ENCODE results near the gene APBA1. TPM values are rescaled to one million over a fixed set of nuclear protein-coding genes. Genes with fewer than 3 reads are reported as not detected.

The APBA1 gene
- total and polyA plus RNA-seq, 4 experiments from 2014 or later: 0.83 to 2.0 (median 0.90) TPM; not detected in 1

GRCh38 chr9:69496846-69497450 lies 175.2 kb downstream of the APBA1 start:
- H3K9me3 ChIP-seq (ENCODE audit: control insufficient read depth in 1 of 2, low read length in 2 of 2): no peaks in the 10 kb centered on the region
- H3K4me3 ChIP-seq (ENCODE audit: low read length in 2 of 2): no peak overlapping the region
- H3K27me3 Mint-ChIP-seq: no peaks in the 10 kb centered on the region
- H3K27me3 ChIP-seq (ENCODE audit: insufficient read depth, low read length): no peaks in the 10 kb centered on the region
- H3K27ac Mint-ChIP-seq: no peak overlapping the region
- intact Hi-C loops (cut with micrococcal nuclease): no loop called here
- H3K4me1 Mint-ChIP-seq: peaks cover 0 to 4% (median 0%) of the 10 kb centered on the region in 4 donors
- CTCF ChIA-PET (ENCODE audit: partially characterized antibody): no interaction called here
- POLR2A ChIA-PET (ENCODE audit: partially characterized antibody): no interaction called here
- H3K9me3 Mint-ChIP-seq: peaks cover 0 to 2% (median under 1%) of the 10 kb centered on the region in 8 donors
- H3K27ac ChIP-seq (ENCODE audit: low read depth, low read length): no peak overlapping the region
- H3K4me3 Mint-ChIP-seq: no peak overlapping the region
- DNase-seq: no peak
- H3K36me3 Mint-ChIP-seq: no peaks in the 10 kb centered on the region
- no peaks in the 10 kb centered on the region for H3K4me1 ChIP-seq (ENCODE audit: insufficient read depth, low read length)
- no peaks in the 10 kb centered on the region for H3K36me3 ChIP-seq (ENCODE audit: insufficient read depth, low read length)

- Histone ChIP-seq H3K4me3 (ENCODE audit: low read length in 2 of 2) (no peak overlapping the region), H3K27ac (ENCODE audit: low read depth, low read length) (no peak overlapping the region), H3K36me3 (ENCODE audit: insufficient read depth, low read length) (no peaks in the 10 kb centered on the region), H3K27me3 (ENCODE audit: insufficient read depth, low read length) (no peaks in the 10 kb centered on the region), H3K4me1 (ENCODE audit: insufficient read depth, low read length) (no peaks in the 10 kb centered on the region), H3K9me3 (ENCODE audit: control insufficient read depth in 1 of 2, low read length in 2 of 2) (no peaks in the 10 kb centered on the region)
- H3K4me3 Mint-ChIP-seq: no peak overlapping the region
- no peak for DNase-seq
- POLR2A ChIA-PET (ENCODE audit: partially characterized antibody): no interaction called here
- peaks cover 0 to 4% (median 0%) of the 10 kb centered on the region in 4 donors for H3K4me1 Mint-ChIP-seq
- H3K9me3 Mint-ChIP-seq: peaks cover 0 to 2% (median 1%) of the 10 kb centered on the region in 8 donors
- intact Hi-C loops (cut with micrococcal nuclease): no loop called here
- no peaks in the 10 kb centered on the region for H3K27me3 Mint-ChIP-seq
- H3K27ac Mint-ChIP-seq: no peak overlapping the region
- no peaks in the 10 kb centered on the region for H3K36me3 Mint-ChIP-seq
- CTCF ChIA-PET (ENCODE audit: partially characterized antibody): no interaction called here
Observed at GRCh38 chr9:69495296-69495695, 176.9 kb downstream of the APBA1 start.

GRCh38 chr9:69494763-69495162 lies 177.4 kb downstream of the APBA1 start:
- peaks cover 0 to 2% (median 1%) of the 10 kb centered on the region in 8 donors for H3K9me3 Mint-ChIP-seq
- Histone ChIP-seq H3K27ac (ENCODE audit: low read depth, low read length) (no peak overlapping the region), H3K36me3 (ENCODE audit: insufficient read depth, low read length) (no peaks in the 10 kb centered on the region), H3K27me3 (ENCODE audit: insufficient read depth, low read length) (no peaks in the 10 kb centered on the region), H3K9me3 (ENCODE audit: control insufficient read depth in 1 of 2, low read length in 2 of 2) (no peaks in the 10 kb centered on the region), H3K4me1 (ENCODE audit: insufficient read depth, low read length) (no peaks in the 10 kb centered on the region), H3K4me3 (ENCODE audit: low read length in 2 of 2) (no peak overlapping the region)
- POLR2A ChIA-PET (ENCODE audit: partially characterized antibody): no interaction called here
- no peaks in the 10 kb centered on the region for H3K27me3 Mint-ChIP-seq
- no peak overlapping the region for H3K4me3 Mint-ChIP-seq
- intact Hi-C loops (cut with micrococcal nuclease): no loop called here
- no peak for DNase-seq
- no peaks in the 10 kb centered on the region for H3K36me3 Mint-ChIP-seq
- CTCF ChIA-PET (ENCODE audit: partially characterized antibody): no interaction called here
- H3K4me1 Mint-ChIP-seq: peaks cover 0 to 4% (median 0%) of the 10 kb centered on the region in 4 donors
- H3K27ac Mint-ChIP-seq: no peak overlapping the region

GRCh38 chr9:69494208-69494607 lies 178.0 kb downstream of the APBA1 start:
- Histone ChIP-seq H3K27me3 (ENCODE audit: insufficient read depth, low read length) (no peaks in the 10 kb centered on the region), H3K9me3 (ENCODE audit: control insufficient read depth in 1 of 2, low read length in 2 of 2) (no peaks in the 10 kb centered on the region), H3K4me1 (ENCODE audit: insufficient read depth, low read length) (no peaks in the 10 kb centered on the region), H3K27ac (ENCODE audit: low read depth, low read length) (no peak overlapping the region), H3K4me3 (ENCODE audit: low read length in 2 of 2) (no peak overlapping the region), H3K36me3 (ENCODE audit: insufficient read depth, low read length) (no peaks in the 10 kb centered on the region)
- ChIA-PET CTCF (ENCODE audit: partially characterized antibody) (no interaction called here), POLR2A (ENCODE audit: partially characterized antibody) (no interaction called here)
- Mint-ChIP-seq H3K4me1 (peaks cover 0 to 4% (median 0%) of the 10 kb centered on the region in 4 donors), H3K27ac (no peak overlapping the region), H3K27me3 (no peaks in the 10 kb centered on the region), H3K36me3 (no peaks in the 10 kb centered on the region), H3K9me3 (peaks cover 0 to 2% (median 1%) of the 10 kb centered on the region in 8 donors), H3K4me3 (no peak overlapping the region)
- no peak for DNase-seq
- intact Hi-C loops (cut with micrococcal nuclease): no loop called here

GRCh38 chr9:69486498-69486897 lies 185.7 kb downstream of the APBA1 start:
- no peaks in the 10 kb centered on the region for H3K27me3 ChIP-seq (ENCODE audit: insufficient read depth, low read length)
- Mint-ChIP-seq H3K4me1 (peaks cover 4 to 17% (median 5%) of the 10 kb centered on the region in 4 donors), H3K4me3 (peak overlapping the region in 1 of 8 donors; percentile 1), H3K36me3 (no peaks in the 10 kb centered on the region), H3K27ac (peak overlapping the region in 5 of 7 donors; percentile 14 to 80 (median 64)), H3K27me3 (no peaks in the 10 kb centered on the region), H3K9me3 (peaks cover 0 to 10% (median 0%) of the 10 kb centered on the region in 8 donors)
- ChIA-PET CTCF (ENCODE audit: partially characterized antibody) (no interaction called here), POLR2A (ENCODE audit: partially characterized antibody) (no interaction called here)
- no peak overlapping the region for H3K4me3 ChIP-seq (ENCODE audit: low read length in 2 of 2)
- intact Hi-C loops (cut with micrococcal nuclease): no loop called here
- no peak overlapping the region for H3K27ac ChIP-seq (ENCODE audit: low read depth, low read length)
- peaks cover 10% of the 10 kb centered on the region for H3K4me1 ChIP-seq (ENCODE audit: insufficient read depth, low read length)
- no peaks in the 10 kb centered on the region for H3K36me3 ChIP-seq (ENCODE audit: insufficient read depth, low read length)
- no peaks in the 10 kb centered on the region for H3K9me3 ChIP-seq (ENCODE audit: control insufficient read depth in 1 of 2, low read length in 2 of 2)
- no peak for DNase-seq

- POLR2A ChIA-PET (ENCODE audit: partially characterized antibody): no interaction called here
- Mint-ChIP-seq H3K9me3 (peaks cover 0 to 10% (median 0%) of the 10 kb centered on the region in 8 donors), H3K4me3 (peak overlapping the region in 2 of 8 donors; percentile 53 to 79), H3K4me1 (peaks cover 4 to 17% (median 5%) of the 10 kb centered on the region in 4 donors), H3K27ac (peak overlapping the region in 2 of 7 donors; percentile 31 to 86), H3K27me3 (no peaks in the 10 kb centered on the region), H3K36me3 (no peaks in the 10 kb centered on the region)
- Histone ChIP-seq H3K36me3 (ENCODE audit: insufficient read depth, low read length) (no peaks in the 10 kb centered on the region), H3K4me1 (ENCODE audit: insufficient read depth, low read length) (peaks cover 10% of the 10 kb centered on the region), H3K27ac (ENCODE audit: low read depth, low read length) (no peak overlapping the region), H3K4me3 (ENCODE audit: low read length in 2 of 2) (no peak overlapping the region), H3K27me3 (ENCODE audit: insufficient read depth, low read length) (no peaks in the 10 kb centered on the region), H3K9me3 (ENCODE audit: control insufficient read depth in 1 of 2, low read length in 2 of 2) (no peaks in the 10 kb centered on the region)
- CTCF ChIA-PET (ENCODE audit: partially characterized antibody): no interaction called here
- DNase-seq: peak in 2 of 5 donors; percentile 28 to 35
- intact Hi-C loops (cut with micrococcal nuclease): no loop called here
Observed at GRCh38 chr9:69485466-69485865, 186.7 kb downstream of the APBA1 start.

GRCh38 chr9:69483886-69484422 lies 188.2 kb downstream of the APBA1 start:
- no peak overlapping the region for H3K4me3 ChIP-seq (ENCODE audit: low read length in 2 of 2)
- ChIA-PET CTCF (ENCODE audit: partially characterized antibody) (interaction anchor here (0.9 kb wide), 1 partner anchor 9 kb away, joined by 3 read pairs; no protein-coding TSS in a partner anchor), POLR2A (ENCODE audit: partially characterized antibody) (no interaction called here)
- Mint-ChIP-seq H3K36me3 (no peaks in the 10 kb centered on the region), H3K27ac (peak overlapping the region in 1 of 7 donors; percentile 50), H3K27me3 (no peaks in the 10 kb centered on the region), H3K4me1 (peaks cover 4 to 17% (median 5%) of the 10 kb centered on the region in 4 donors), H3K9me3 (peaks cover 0 to 10% (median 0%) of the 10 kb centered on the region in 8 donors), H3K4me3 (no peak overlapping the region)
- no peaks in the 10 kb centered on the region for H3K9me3 ChIP-seq (ENCODE audit: control insufficient read depth in 1 of 2, low read length in 2 of 2)
- H3K27ac ChIP-seq (ENCODE audit: low read depth, low read length): no peak overlapping the region
- no peaks in the 10 kb centered on the region for H3K36me3 ChIP-seq (ENCODE audit: insufficient read depth, low read length)
- DNase-seq: no peak
- H3K27me3 ChIP-seq (ENCODE audit: insufficient read depth, low read length): no peaks in the 10 kb centered on the region
- intact Hi-C loops (cut with micrococcal nuclease): no loop called here
- H3K4me1 ChIP-seq (ENCODE audit: insufficient read depth, low read length): peaks cover 10% of the 10 kb centered on the region
